Measurements from ENCODE around the gene KRT33B. TPM values are rescaled to one million over a fixed set of nuclear protein-coding genes. Genes with fewer than 3 reads are reported as not detected.

The KRT33B gene
- total RNA-seq, 1 experiment from 2014 or later = not detected

- Histone ChIP-seq H3K9ac (ENCODE audit: low read length) (no peak overlapping the region), H3K4me3 (ENCODE audit: low read length) (no peak overlapping the region), H3K9me3 (ENCODE audit: low read length) (no peaks in the 10 kb centered on the region), H2AFZ (ENCODE audit: low read length) (no peak overlapping the region), H3K79me2 (ENCODE audit: low read length) (no peaks in the 10 kb centered on the region), H3K9me2 (replicated peaks; ENCODE audit: insufficient read depth, low read length) (no peaks in the 10 kb centered on the region), H3K4me2 (ENCODE audit: low read depth, low read length, poor library complexity, severe bottlenecking) (no peak overlapping the region), H3K27me3 (ENCODE audit: low read length) (no peaks in the 10 kb centered on the region), H3K4me1 (ENCODE audit: low read length) (peaks cover 4% of the 10 kb centered on the region), H3K36me3 (ENCODE audit: insufficient read depth, low read length) (no peaks in the 10 kb centered on the region), H4K20me1 (ENCODE audit: insufficient read depth, low read depth, low read length) (no peaks in the 10 kb centered on the region), H3K27ac (ENCODE audit: low read length) (no peak overlapping the region)
- DNase-seq = peak; percentile 58
Measured at GRCh38 chr17:41329279-41329948, 40.2 kb downstream of the KRT33B start.

- Histone ChIP-seq H3K36me3 (ENCODE audit: insufficient read depth, low read length) (no peaks in the 10 kb centered on the region), H3K4me1 (ENCODE audit: low read length) (no peaks in the 10 kb centered on the region), H3K9me2 (replicated peaks; ENCODE audit: insufficient read depth, low read length) (no peaks in the 10 kb centered on the region), H3K27ac (ENCODE audit: low read length) (no peak overlapping the region), H3K9me3 (ENCODE audit: low read length) (no peaks in the 10 kb centered on the region), H2AFZ (ENCODE audit: low read length) (no peak overlapping the region), H3K9ac (ENCODE audit: low read length) (no peak overlapping the region), H3K4me2 (ENCODE audit: low read depth, low read length, poor library complexity, severe bottlenecking) (no peak overlapping the region), H3K27me3 (ENCODE audit: low read length) (no peaks in the 10 kb centered on the region), H3K4me3 (ENCODE audit: low read length) (no peak overlapping the region), H4K20me1 (ENCODE audit: insufficient read depth, low read depth, low read length) (no peaks in the 10 kb centered on the region), H3K79me2 (ENCODE audit: low read length) (no peaks in the 10 kb centered on the region)
- DNase-seq = no peak
Measured at GRCh38 chr17:41328207-41328606, 41.4 kb downstream of the KRT33B start.

GRCh38 chr17:41327411-41328120, 42.0 kb downstream of the KRT33B start:
- H4K20me1 ChIP-seq (ENCODE audit: insufficient read depth, low read depth, low read length) = no peaks in the 10 kb centered on the region
- H3K36me3 ChIP-seq (ENCODE audit: insufficient read depth, low read length) = no peaks in the 10 kb centered on the region
- H3K27me3 ChIP-seq (ENCODE audit: low read length) = no peaks in the 10 kb centered on the region
- H3K4me2 ChIP-seq (ENCODE audit: low read depth, low read length, poor library complexity, severe bottlenecking) = no peak overlapping the region
- H3K4me3 ChIP-seq (ENCODE audit: low read length) = no peak overlapping the region
- H3K4me1 ChIP-seq (ENCODE audit: low read length) = no peaks in the 10 kb centered on the region
- no peak for DNase-seq
- no peaks in the 10 kb centered on the region for H3K79me2 ChIP-seq (ENCODE audit: low read length)
- H2AFZ ChIP-seq (ENCODE audit: low read length) = no peak overlapping the region
- no peaks in the 10 kb centered on the region for H3K9me3 ChIP-seq (ENCODE audit: low read length)
- no peak overlapping the region for H3K9ac ChIP-seq (ENCODE audit: low read length)
- no peak overlapping the region for H3K27ac ChIP-seq (ENCODE audit: low read length)
- H3K9me2 ChIP-seq (replicated peaks; ENCODE audit: insufficient read depth, low read length) = no peaks in the 10 kb centered on the region

GRCh38 chr17:41326173-41327145, 43.2 kb downstream of the KRT33B start:
- H2AFZ ChIP-seq (ENCODE audit: low read length) = no peak overlapping the region

GRCh38 chr17:41325611-41326010, 44.0 kb downstream of the KRT33B start:
- Histone ChIP-seq H4K20me1 (ENCODE audit: insufficient read depth, low read depth, low read length) (no peaks in the 10 kb centered on the region), H2AFZ (ENCODE audit: low read length) (no peak overlapping the region), H3K36me3 (ENCODE audit: insufficient read depth, low read length) (no peaks in the 10 kb centered on the region), H3K4me3 (ENCODE audit: low read length) (no peak overlapping the region), H3K9ac (ENCODE audit: low read length) (no peak overlapping the region), H3K27ac (ENCODE audit: low read length) (no peak overlapping the region), H3K4me2 (ENCODE audit: low read depth, low read length, poor library complexity, severe bottlenecking) (no peak overlapping the region), H3K9me2 (replicated peaks; ENCODE audit: insufficient read depth, low read length) (no peaks in the 10 kb centered on the region), H3K79me2 (ENCODE audit: low read length) (no peaks in the 10 kb centered on the region), H3K4me1 (ENCODE audit: low read length) (no peaks in the 10 kb centered on the region), H3K27me3 (ENCODE audit: low read length) (no peaks in the 10 kb centered on the region), H3K9me3 (ENCODE audit: low read length) (no peaks in the 10 kb centered on the region)
- DNase-seq = no peak

More at GRCh38 chr17:41326173-41327145, 43.2 kb downstream of the KRT33B start:
- peak; percentile 6 for DNase-seq
- Histone ChIP-seq H3K36me3 (ENCODE audit: insufficient read depth, low read length) (no peaks in the 10 kb centered on the region), H3K27me3 (ENCODE audit: low read length) (no peaks in the 10 kb centered on the region), H3K9me2 (replicated peaks; ENCODE audit: insufficient read depth, low read length) (no peaks in the 10 kb centered on the region), H3K9me3 (ENCODE audit: low read length) (no peaks in the 10 kb centered on the region), H3K4me1 (ENCODE audit: low read length) (no peaks in the 10 kb centered on the region), H3K4me3 (ENCODE audit: low read length) (no peak overlapping the region), H4K20me1 (ENCODE audit: insufficient read depth, low read depth, low read length) (no peaks in the 10 kb centered on the region), H3K79me2 (ENCODE audit: low read length) (no peaks in the 10 kb centered on the region), H3K9ac (ENCODE audit: low read length) (no peak overlapping the region), H3K27ac (ENCODE audit: low read length) (no peak overlapping the region), H3K4me2 (ENCODE audit: low read depth, low read length, poor library complexity, severe bottlenecking) (no peak overlapping the region)

GRCh38 chr17:41325126-41325525, 44.5 kb downstream of the KRT33B start:
- Histone ChIP-seq H3K27me3 (ENCODE audit: low read length) (no peaks in the 10 kb centered on the region), H3K4me3 (ENCODE audit: low read length) (no peak overlapping the region), H3K4me2 (ENCODE audit: low read depth, low read length, poor library complexity, severe bottlenecking) (no peak overlapping the region), H3K79me2 (ENCODE audit: low read length) (no peaks in the 10 kb centered on the region), H4K20me1 (ENCODE audit: insufficient read depth, low read depth, low read length) (no peaks in the 10 kb centered on the region), H3K36me3 (ENCODE audit: insufficient read depth, low read length) (no peaks in the 10 kb centered on the region), H3K27ac (ENCODE audit: low read length) (no peak overlapping the region), H3K9me3 (ENCODE audit: low read length) (no peaks in the 10 kb centered on the region), H3K9ac (ENCODE audit: low read length) (no peak overlapping the region), H2AFZ (ENCODE audit: low read length) (no peak overlapping the region), H3K9me2 (replicated peaks; ENCODE audit: insufficient read depth, low read length) (no peaks in the 10 kb centered on the region), H3K4me1 (ENCODE audit: low read length) (no peaks in the 10 kb centered on the region)
- DNase-seq = peak; percentile 24

- no peak overlapping the region for H3K27ac ChIP-seq (ENCODE audit: low read length)
- no peaks in the 10 kb centered on the region for H3K36me3 ChIP-seq (ENCODE audit: insufficient read depth, low read length)
- no peak overlapping the region for H3K9ac ChIP-seq (ENCODE audit: low read length)
- no peak overlapping the region for H3K4me2 ChIP-seq (ENCODE audit: low read depth, low read length, poor library complexity, severe bottlenecking)
- H3K4me1 ChIP-seq (ENCODE audit: low read length) = no peaks in the 10 kb centered on the region
- no peaks in the 10 kb centered on the region for H3K79me2 ChIP-seq (ENCODE audit: low read length)
- peak; percentile 35 for DNase-seq
- no peak overlapping the region for H2AFZ ChIP-seq (ENCODE audit: low read length)
- H3K4me3 ChIP-seq (ENCODE audit: low read length) = no peak overlapping the region
- no peaks in the 10 kb centered on the region for H3K9me3 ChIP-seq (ENCODE audit: low read length)
- no peaks in the 10 kb centered on the region for H4K20me1 ChIP-seq (ENCODE audit: insufficient read depth, low read depth, low read length)
- no peaks in the 10 kb centered on the region for H3K9me2 ChIP-seq (replicated peaks; ENCODE audit: insufficient read depth, low read length)
- no peaks in the 10 kb centered on the region for H3K27me3 ChIP-seq (ENCODE audit: low read length)
Measured at GRCh38 chr17:41324180-41325075, 45.2 kb downstream of the KRT33B start.

All from Karpas-422 (cell line).